OCI-LY7 (cell line): ENCODE measurements around the gene TOGARAM1.

Experiments
- EZH2phosphoT487 ChIP-seq: fragments of 200-600 bp; sonication (generic); IDR thresholded peaks from 2 replicates; pipeline ENCODE4 v1.6.1; 2018; ENCODE audit warnings: low read depth, borderline replicate concordance, mild to moderate bottlenecking, mixed run types, antibody characterized with exemption, low read length, moderate library complexity, mixed read lengths
- TF ChIP-seq, protein P1 (sequence below): fragments of 200-600 bp; sonication (generic); conservative IDR thresholded peaks from 2 replicates; pipeline ENCODE4 v1.5.1; 2014; ENCODE audit warnings: mild to moderate bottlenecking, antibody characterized with exemption, low read length, moderate library complexity, mixed read lengths

DNA sequence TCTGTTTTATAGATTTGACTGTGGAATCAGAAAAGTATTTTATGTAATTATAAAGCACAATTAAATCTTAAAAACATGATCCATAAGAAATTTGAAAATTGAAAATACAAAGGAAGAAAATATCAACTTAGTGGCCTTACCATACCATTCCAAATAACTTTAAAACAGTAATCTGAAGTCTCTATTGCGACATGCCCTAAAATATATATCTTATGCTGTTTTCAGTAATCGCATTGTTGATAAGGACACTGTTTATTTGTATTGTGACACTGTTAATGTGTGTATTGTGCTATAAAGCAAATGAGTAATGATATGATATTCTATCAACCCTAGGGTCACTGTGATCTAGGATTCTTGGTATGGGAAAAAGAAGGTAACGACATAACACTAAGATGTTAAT lies 7.2 kb upstream of the TOGARAM1 start:
- TF ChIP-seq, protein P1, sequence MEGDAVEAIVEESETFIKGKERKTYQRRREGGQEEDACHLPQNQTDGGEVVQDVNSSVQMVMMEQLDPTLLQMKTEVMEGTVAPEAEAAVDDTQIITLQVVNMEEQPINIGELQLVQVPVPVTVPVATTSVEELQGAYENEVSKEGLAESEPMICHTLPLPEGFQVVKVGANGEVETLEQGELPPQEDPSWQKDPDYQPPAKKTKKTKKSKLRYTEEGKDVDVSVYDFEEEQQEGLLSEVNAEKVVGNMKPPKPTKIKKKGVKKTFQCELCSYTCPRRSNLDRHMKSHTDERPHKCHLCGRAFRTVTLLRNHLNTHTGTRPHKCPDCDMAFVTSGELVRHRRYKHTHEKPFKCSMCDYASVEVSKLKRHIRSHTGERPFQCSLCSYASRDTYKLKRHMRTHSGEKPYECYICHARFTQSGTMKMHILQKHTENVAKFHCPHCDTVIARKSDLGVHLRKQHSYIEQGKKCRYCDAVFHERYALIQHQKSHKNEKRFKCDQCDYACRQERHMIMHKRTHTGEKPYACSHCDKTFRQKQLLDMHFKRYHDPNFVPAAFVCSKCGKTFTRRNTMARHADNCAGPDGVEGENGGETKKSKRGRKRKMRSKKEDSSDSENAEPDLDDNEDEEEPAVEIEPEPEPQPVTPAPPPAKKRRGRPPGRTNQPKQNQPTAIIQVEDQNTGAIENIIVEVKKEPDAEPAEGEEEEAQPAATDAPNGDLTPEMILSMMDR, result no peak
- no peak for TF ChIP-seq EZH2phosphoT487
